HG02943 (cell line): ENCODE results near the gene CDHR1.

Source experiments
- ATAC-seq: cut with Tn5 transposase; IDR thresholded peaks from one replicate; pipeline ENCODE4 v1.9.1; 2021; ENCODE audit warnings: mild to moderate bottlenecking, low read depth, moderate library complexity; ENCODE audit not compliant: unreplicated experiment

Gene CDHR1

DNA sequence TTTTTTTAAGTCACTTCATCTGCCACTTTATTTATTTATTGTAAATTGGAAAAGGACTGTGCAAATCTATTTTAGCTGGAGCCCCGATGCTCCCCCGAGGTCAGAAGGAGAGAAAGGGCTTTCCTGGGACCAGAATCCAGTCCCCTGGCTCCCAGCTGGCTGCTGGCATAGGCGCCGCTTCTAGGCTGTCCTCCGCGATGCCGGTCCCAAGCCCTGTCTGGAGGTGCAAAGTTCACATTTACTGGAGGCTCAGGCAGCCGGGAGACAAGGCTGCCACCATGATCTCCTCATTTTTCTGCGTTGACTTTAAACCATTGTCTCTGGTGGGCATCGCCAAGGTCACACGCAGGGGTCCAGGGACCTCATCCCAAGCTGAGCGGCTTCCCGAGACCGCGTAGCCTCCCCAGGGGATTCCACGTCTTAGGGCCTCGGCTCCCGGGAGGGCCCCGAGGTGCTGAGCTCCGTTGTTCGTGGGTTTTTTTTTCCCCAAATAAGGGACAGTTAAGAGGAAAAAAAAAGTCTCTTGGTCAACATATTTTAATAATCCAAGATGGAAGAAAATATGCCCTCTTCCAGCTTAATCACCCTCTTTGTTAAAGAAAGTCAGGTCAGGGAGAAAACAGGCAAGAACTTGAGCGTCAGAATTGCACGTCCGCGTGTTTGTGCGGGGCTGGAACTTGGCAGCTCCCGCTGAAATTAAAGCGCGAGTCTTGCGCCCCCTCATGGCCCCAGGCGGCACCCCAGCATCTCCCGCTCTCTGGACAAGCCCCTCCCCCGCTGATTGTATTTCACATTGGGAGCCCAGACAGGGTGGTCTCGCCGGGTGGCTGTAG lies 62.4 kb downstream of the CDHR1 start:
- no peak for ATAC-seq

DNA sequence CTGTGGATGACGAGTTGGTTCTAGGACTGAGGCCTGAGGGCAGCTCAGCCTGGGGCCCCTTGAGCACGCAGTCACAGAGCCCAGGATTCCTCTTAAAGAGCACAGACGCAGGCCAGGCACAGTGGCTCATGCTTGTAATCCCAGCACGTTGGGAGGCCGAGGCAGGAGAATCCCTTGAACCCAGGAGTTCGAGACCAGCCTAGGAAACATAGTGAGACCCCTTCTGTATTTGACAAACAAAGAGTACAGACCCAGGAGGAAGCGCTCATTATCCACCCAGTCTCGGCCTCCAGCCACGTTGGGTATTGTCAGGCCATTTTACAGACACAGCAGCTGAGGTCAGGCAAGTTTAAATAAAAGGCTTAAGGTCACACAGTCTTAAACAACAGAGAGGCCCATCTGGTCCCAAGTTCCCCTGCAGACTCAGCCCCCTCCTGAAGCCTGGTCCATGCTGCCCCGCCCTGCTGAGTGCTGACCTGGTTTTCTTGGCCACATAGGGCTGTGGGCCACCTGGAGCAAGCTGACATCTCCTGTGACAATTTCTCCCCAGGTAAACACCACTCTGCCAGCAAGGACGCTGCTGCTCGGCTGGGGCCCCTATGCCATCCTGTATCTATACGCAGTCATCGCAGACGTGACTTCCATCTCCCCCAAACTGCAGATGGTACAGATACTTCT lies 63.1 kb downstream of the CDHR1 start:
- ATAC-seq = no peak

DNA sequence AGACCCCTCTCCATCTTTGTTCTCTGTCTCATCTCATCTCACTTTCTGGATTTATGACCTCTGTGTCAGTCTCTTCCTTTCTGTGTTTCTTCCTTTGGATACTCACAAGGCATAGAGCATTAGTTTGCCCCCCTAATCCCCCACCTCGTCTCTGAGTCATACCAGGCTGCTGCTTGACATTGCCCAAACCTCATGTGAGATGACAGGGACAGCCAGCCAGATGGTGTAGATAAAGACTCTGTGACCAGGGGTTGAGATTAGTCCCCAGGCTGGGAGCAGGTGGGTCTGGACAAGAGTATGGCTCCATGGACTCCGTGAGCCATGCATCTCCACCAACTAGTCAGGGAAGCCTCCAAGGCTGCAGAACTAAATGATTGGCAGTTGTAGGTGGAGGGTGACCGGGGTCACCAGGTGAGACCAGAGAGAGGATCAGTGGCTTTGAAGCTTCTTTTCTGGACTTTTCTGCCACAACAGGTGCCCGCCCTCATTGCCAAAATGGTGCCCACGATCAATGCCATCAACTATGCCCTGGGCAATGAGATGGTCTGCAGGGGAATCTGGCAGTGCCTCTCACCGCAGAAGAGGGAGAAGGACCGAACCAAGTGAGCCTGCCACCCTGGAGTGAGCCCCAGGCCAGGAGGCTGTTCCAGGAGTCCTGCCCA lies 63.8 kb downstream of the CDHR1 start:
- no peak for ATAC-seq

DNA sequence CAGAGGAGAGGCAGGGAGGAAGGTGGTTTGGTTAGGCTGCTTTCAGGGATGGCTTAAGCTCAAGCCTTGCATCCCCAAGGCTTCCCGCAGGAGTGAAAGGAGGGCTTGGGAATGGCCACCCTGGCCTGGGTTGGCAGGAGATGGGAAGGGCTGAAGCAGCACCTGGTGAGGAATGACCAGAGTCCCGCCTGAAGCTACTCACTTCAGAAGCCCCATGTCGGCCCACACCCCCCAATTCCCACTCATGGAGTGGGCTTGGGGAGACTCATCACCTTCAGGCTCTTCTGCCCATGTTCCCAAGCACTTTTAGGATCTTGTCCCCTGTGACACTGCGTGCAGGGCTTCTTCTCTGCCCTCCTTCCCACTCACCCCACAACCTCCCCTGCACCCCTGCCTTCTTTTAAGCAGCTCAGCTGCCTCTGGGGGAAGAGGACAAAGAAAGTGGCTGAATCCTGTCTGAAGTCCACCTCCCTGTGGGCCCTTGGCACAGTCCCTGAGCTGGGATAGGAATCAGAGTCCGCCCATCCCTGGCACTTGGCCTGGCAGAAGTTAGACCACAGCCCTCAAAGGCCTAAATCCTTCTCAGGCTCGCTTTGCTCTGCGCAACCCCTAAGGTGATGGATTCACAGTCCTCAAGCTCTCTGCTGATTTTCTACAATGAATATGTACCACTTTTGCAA lies 67.0 kb downstream of the CDHR1 start:
- ATAC-seq = no peak

DNA sequence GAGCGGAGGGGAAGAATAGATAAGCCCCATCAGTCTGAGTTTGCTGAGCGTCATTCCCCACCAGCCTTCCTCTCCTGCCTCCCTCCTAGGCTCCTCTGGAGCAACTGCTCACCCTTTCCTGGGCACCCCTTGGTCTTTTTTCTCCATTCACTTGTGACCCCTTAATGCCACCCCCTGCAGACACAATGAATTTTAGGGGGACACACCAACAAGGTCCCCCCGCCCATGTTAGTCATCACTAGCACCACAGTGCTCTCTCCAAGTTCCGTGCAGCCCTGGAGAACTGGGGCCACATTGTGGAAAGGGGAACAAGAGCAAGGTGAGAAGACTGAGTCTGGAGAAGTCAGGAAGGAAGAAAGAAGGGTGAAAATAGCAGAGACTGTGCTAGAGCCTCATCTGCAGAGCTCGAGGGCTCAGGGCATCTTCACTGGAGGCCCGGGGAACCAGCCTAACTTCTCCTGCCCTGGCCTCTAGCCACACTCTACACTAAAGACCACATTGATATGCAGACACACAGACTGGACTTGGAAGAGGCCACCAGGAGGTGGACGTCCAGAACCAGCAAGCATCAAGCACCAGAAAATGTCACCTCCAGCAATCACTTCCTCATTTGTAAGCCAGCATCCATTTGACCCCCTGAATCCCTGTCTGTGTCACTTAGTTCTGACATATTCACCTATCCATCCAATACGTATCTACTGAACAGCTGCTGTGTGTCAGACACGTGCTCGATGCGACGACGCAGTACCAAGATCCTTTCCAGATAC lies 68.0 kb downstream of the CDHR1 start:
- ATAC-seq = no peak

DNA sequence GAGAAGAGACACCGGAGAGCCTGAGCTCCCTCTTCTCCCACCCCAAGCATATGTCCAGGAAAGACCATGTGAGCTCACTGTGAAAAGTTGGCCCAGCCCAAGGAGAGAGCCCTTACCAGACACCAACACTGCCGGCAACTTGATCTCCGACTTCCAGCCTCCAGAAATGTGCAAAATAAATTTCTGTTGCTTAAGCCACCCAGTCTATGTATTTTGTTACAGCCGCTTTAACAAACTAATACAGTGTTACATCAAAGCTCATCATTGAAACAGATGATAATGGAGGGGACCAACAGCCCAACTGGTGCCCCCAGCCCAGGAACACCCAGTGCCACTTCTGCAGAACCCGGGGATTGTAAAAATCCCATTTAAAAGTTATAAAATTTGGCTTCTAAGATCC lies 69.4 kb downstream of the CDHR1 start:
- no peak for ATAC-seq

DNA sequence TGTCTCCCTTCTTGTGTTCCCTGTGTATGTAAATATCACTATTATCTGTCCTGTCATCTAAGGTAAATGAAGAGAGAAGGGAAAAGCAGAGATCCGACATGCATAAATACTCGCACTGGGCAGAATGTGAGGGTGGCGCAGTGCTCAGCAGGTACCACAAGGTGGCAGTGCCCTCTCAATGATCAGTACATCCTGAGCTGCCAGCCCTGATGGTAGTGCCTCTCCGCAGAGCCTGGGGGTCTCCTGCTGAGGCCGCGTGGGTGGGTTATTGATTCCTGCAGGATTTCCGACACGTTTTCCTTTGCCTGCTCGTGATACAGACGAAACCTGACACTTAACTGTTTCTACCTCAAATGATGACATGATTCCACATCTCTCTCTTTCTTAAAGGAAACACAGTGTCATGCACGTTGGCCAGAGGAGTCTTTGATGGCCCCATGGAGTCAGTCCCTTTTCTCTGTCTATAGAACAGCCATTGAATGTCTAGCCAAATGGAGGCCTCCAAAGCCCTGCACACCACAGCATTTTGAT lies 70.3 kb downstream of the CDHR1 start:
- ATAC-seq = peak; percentile 86

DNA sequence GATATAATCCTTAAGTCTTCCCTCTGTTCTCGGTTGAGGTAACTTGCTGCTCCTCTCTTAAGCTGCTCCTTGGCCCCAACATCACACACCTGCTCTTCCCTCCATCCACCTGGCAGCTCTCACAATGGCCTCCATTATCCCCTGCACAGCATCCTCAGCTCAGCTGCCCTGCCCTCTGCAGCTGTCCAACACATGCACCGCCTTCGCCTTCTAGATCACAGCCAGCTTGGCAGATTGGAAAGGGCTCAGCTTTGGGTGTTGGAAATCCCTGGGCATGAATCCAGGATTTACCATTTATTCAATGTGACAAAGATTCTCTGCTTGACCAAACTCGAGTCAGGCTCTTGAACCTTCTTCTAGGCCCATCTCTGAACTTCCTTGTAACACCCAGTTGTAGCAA lies 71.1 kb downstream of the CDHR1 start:
- no peak for ATAC-seq

DNA sequence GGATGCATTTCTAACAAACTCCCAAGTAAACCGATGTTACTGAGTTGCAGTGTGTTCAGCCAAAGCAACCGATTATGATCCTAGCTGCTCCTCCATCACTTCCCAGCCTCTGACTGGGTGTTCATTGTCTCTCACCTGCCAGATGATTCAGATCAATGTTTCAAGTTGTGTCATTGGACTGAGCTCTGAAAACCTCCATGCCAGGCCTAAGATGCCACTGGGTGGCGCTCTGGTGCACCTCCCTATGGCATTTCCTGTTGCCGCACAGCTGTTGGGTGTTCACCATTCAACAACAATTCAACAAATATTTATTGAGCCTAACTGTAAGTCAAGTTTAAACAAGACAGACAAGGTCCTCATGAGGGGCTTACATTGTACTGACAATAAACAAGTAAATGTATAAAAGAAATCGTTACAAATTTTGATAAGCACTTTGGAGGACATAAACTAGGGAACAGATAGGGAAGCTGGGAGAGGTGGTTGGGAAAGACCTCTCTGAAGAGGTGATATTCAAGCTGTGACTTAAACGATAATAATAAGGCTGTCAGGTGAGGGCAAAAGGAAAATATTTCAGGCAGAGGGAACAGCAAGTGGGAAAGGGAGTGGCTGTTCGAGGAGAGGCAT lies 73.3 kb downstream of the CDHR1 start:
- no peak for ATAC-seq

DNA sequence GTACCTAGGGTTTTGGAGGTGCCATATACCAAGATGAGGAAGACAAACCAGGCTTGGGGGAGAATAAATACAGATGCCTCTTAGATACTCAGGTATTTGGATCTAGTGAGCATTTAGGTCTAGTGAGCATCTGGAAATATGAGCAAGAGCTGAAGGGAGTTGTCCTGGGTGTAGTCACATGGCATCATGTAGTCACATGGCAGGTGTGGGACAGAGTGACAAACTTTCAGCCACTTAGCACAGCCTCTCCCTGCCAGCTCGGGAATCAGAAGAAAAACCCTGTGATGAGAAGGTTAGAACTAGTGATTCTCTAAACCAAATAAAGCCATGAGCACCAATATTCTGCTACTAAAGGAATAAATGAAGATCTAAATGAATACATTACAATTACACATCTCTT lies 74.8 kb downstream of the CDHR1 start:
- ATAC-seq = no peak
